Cardiac muscle cell (in vitro differentiated cells and primary cell): Measurements from ENCODE around the gene OOEP. TPM values are rescaled to one million over a fixed set of nuclear protein-coding genes. Genes with fewer than 3 reads are reported as not detected.
"Not testable (repeated sequence)": the region's sequence is repeated elsewhere in the genome, so short reads cannot be mapped to it uniquely, and the experiment has no call there.

Experiments used
- DNase-seq, 2 donors: peaks; one replicate each; pipeline versions ENCODE4 v3.0.0 to v3.0.0-alpha.2; 2010 to 2017; ENCODE audit warnings: low read depth in 1 of 2, low spot score in 1 of 2
- H3K27ac ChIP-seq: fragments of 200-600 bp; sonication (generic); 2 replicates; pipeline ENCODE4 v1.5.1; 2016
- H3K27me3 ChIP-seq: fragments of 200-600 bp; sonication (generic); 2 replicates; pipeline ENCODE4 v1.6.0; 2016; ENCODE audit warnings: control low read depth
- H3K36me3 ChIP-seq: fragments of 200-600 bp; sonication (generic); 2 replicates; pipeline ENCODE4 v1.5.1; 2016; ENCODE audit warnings: control low read depth
- H3K4me1 ChIP-seq: fragments of 200-600 bp; sonication (generic); 2 replicates; pipeline ENCODE4 v1.8.1; 2017; ENCODE audit warnings: low read depth, mild to moderate bottlenecking, mixed run types
- H3K4me3 ChIP-seq: fragments of 200-600 bp; sonication (generic); 2 replicates; pipeline ENCODE4 v1.5.1; 2016; ENCODE audit warnings: mild to moderate bottlenecking
- H3K9me3 ChIP-seq: fragments of 200-600 bp; sonication (generic); 2 replicates; pipeline ENCODE4 v1.5.1; 2017; ENCODE audit warnings: low read depth, mild to moderate bottlenecking, control low read depth
- polyA plus RNA-seq: library from polyadenylated mRNA; unstranded; fragments of >200 nt; fragmentation: Nextera tagmentation; extraction: Ambion mirVana; gene quantifications from 2 replicates; pipeline ENCODE4 v1.2.1, GENCODE V29; 2016
- total RNA-seq: library from RNA; depleted of rRNA; stranded (reverse); fragments of >200 nt; gene quantifications from 2 replicates; pipeline ENCODE4 v1.2.3, GENCODE V29; 2016
- TF ChIP-seq, protein P1 (sequence below): IDR thresholded peaks from 2 replicates; pipeline ENCODE4 v1.5.1; 2012; ENCODE audit warnings: low read depth, mild to moderate bottlenecking, low read length

The OOEP gene
- total and polyA plus RNA-seq, 2 experiments from 2014 or later = not detected

DNA sequence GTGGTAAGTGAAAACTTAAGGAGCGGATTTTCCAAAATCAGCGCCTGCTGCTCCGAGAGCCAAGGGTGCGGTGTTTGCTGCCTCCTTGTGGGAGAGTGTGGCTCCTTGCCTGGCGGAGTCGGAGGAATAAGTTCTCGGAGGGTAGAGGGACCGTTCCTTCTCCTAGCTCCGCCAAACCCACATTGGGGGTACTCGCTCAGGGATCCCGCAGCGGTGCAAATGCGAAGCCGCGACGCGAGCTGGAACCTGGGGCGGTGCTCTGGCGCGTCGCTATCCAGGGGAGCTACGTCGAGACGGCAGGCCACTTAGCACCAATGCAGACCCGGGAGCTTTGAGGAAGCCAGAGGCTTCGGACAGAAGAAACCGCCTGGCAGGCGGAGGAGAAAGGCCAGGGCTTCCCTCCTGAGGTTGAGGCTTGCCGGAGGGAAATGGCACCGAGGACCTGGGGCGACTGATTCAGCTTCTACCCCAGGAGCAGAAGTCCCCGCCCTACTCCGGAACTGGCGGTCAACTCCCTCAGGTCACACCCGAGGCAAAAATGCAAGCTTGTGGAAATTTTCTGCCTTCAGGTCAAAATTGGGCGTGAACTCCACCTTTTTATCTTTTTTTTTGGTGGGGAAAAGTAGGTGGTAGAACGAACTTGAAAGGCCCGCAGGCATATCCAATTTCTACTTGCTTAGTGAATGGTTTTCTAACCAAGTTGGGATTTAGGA, 19.3 kb upstream of the OOEP start:
- no peaks in the 10 kb centered on the region for H3K9me3 ChIP-seq
- peak; percentile 65 to 72 for DNase-seq
- H3K4me3 ChIP-seq = peak overlapping the region; percentile 44
- H3K4me1 ChIP-seq = no peaks in the 10 kb centered on the region
- no peak overlapping the region for H3K27ac ChIP-seq
- no peaks in the 10 kb centered on the region for H3K27me3 ChIP-seq
- TF ChIP-seq, protein P1, sequence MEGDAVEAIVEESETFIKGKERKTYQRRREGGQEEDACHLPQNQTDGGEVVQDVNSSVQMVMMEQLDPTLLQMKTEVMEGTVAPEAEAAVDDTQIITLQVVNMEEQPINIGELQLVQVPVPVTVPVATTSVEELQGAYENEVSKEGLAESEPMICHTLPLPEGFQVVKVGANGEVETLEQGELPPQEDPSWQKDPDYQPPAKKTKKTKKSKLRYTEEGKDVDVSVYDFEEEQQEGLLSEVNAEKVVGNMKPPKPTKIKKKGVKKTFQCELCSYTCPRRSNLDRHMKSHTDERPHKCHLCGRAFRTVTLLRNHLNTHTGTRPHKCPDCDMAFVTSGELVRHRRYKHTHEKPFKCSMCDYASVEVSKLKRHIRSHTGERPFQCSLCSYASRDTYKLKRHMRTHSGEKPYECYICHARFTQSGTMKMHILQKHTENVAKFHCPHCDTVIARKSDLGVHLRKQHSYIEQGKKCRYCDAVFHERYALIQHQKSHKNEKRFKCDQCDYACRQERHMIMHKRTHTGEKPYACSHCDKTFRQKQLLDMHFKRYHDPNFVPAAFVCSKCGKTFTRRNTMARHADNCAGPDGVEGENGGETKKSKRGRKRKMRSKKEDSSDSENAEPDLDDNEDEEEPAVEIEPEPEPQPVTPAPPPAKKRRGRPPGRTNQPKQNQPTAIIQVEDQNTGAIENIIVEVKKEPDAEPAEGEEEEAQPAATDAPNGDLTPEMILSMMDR = peak; percentile 83
- H3K36me3 ChIP-seq = no peaks in the 10 kb centered on the region

DNA sequence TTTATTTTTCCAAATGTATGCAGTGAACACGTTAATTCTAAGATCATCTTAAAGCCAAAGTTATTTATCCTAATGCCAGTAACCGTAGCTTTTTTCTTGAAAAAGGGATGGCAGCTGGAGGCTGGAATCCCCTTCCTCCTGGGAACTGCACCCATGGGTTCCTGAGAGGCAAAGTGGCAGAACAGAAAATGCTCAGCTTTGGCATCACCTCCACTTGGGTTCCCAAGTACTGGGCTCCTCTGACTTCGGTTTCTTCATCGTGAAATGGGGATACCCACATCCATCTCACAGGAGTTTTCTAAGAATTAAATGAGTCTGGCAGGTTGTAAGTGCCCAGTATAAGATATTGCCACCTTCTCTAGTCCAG, 18.7 kb upstream of the OOEP start:
- no peaks in the 10 kb centered on the region for H3K36me3 ChIP-seq
- H3K4me1 ChIP-seq = no peaks in the 10 kb centered on the region
- H3K27ac ChIP-seq = no peak overlapping the region
- no peaks in the 10 kb centered on the region for H3K27me3 ChIP-seq
- no peaks in the 10 kb centered on the region for H3K9me3 ChIP-seq
- H3K4me3 ChIP-seq = peak overlapping the region; percentile 44
- DNase-seq = no peak
- TF ChIP-seq, protein P1 = no peak

DNA sequence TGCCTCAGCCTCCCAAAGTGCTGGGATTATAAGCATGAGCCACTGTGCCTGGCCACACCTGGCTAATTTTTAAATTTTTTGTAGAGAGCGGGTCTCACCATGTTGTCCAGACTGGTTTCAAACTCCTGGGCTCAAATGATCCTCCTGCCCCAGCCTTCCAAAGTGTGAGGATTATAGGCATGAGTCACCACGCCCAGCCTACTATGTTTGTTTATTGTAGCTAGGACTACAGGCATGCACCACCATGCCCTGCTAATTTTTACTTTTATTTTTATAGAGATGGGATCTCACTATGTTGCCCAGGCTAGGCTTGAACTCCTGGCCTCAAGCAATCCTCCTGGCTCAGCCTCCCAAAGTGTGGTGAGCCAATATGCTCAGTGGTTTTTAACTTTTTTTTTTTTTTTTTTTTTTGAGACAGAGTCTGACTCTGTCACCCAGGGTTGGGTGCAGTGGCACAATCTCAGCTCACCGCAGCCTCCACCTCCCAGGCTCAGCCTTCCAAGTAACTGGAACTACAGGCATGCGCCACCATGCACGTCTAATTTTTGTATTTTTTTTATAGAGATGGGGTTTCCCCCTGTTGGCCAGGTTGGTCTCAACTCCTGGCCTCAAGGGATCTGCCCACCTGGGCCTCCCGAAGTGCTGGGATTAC, 12.9 kb upstream of the OOEP start:
- H3K4me3 ChIP-seq = no peak overlapping the region
- H3K27me3 ChIP-seq = no peaks in the 10 kb centered on the region
- H3K9me3 ChIP-seq = no peaks in the 10 kb centered on the region
- no peak for DNase-seq
- H3K36me3 ChIP-seq = no peaks in the 10 kb centered on the region
- H3K27ac ChIP-seq = no peak overlapping the region
- H3K4me1 ChIP-seq = no peaks in the 10 kb centered on the region
- TF ChIP-seq, protein P1 = no peak

DNA sequence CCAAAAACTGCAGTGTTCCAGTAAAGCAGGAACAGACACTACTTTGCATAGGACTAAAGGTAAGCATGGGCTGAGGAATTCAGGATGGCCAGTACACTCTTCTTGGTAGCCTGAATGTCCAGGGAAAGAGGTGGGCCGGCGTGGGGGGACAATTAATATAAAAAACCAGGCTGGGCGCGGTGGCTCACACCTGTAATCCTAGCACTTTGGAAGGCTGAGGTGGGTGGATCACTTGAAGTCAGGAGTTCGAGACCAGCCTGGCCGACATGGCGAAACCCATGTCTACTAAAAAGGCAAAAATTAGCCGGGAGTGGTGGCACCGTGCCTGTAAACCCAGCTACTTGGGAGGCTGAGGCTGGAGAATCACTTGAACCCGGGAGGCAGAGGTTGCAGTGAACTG, 11.8 kb upstream of the OOEP start:
- H3K4me3 ChIP-seq, H3K9me3 ChIP-seq, H3K27me3 ChIP-seq, H3K4me1 ChIP-seq, H3K27ac ChIP-seq, DNase-seq, H3K36me3 ChIP-seq: not testable (repeated sequence)

DNA sequence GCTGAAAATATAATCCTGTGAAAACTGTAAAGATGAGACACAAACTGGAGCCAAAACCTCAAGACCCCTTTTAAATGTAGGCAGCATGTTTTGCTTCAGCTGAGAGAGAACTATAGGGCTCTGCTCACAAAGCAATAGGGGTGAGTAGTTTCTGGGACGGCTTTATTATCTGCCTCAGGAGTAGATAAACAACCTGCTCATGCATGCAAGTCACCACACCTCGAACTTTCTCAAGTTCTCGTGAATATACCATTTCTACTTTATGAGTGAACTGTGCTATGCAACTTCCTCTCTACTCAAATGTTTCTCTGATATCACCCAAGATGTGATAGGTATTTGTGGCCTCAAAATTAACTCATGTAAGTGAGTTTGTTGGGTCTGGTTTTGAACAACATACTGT, 7.5 kb upstream of the OOEP start:
- Histone ChIP-seq H3K4me3 (no peak overlapping the region), H3K4me1 (no peaks in the 10 kb centered on the region), H3K9me3 (no peaks in the 10 kb centered on the region), H3K27ac (no peak overlapping the region), H3K36me3 (no peaks in the 10 kb centered on the region), H3K27me3 (no peaks in the 10 kb centered on the region)
- TF ChIP-seq, protein P1 = no peak
- DNase-seq = no peak

DNA sequence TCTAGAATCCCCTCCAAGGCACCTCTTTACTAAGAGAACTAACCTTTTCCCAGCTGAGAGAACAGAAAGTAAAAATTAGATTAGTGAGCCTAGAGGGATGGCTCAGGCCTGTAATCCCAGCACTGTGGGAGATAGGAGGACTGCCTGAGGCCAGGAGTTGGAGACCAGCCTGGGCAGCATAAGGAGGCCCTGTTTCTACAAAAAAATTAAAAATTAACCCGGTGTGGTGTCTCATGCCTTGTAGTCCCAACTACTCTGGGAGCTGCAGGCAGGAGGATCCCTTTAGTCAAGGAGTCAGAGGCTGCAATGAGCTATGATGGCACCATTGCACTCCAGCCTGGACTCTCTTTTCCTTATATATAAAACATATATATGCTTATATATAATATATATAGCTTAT, 5.5 kb upstream of the OOEP start:
- H3K4me1 ChIP-seq = no peaks in the 10 kb centered on the region
- DNase-seq = no peak
- TF ChIP-seq, protein P1 = no peak
- H3K9me3 ChIP-seq = no peaks in the 10 kb centered on the region
- H3K27ac ChIP-seq = no peak overlapping the region
- H3K4me3 ChIP-seq = no peak overlapping the region
- H3K36me3 ChIP-seq = no peaks in the 10 kb centered on the region
- H3K27me3 ChIP-seq = no peaks in the 10 kb centered on the region
